ENCODE measurements around the gene LMAN1L.

LMAN1L gene

GRCh38 chr15:74821091-74821789, 8.6 kb downstream of the LMAN1L start:
- H3K27me3 Mint-ChIP-seq (ENCODE audit: low read depth), result peaks cover 52% of the 10 kb centered on the region

GRCh38 chr15:74821790-74822158, 9.1 kb downstream of the LMAN1L start:
- Mint-ChIP-seq H3K36me3 (ENCODE audit: low read depth) (no peaks in the 10 kb centered on the region), H3K4me3 (no peak overlapping the region), H3K27me3 (ENCODE audit: low read depth) (peaks cover 55% of the 10 kb centered on the region), H3K9me3 (no peaks in the 10 kb centered on the region), H3K4me1 (no peaks in the 10 kb centered on the region), H3K27ac (no peak overlapping the region)
- no peak for TF ChIP-seq CTCF (IDR thresholded peaks at IDR 0.05; ENCODE audit: unreplicated experiment in 3 of 3)

More at GRCh38 chr15:74821091-74821789, 8.6 kb downstream of the LMAN1L start:
- Mint-ChIP-seq H3K36me3 (ENCODE audit: low read depth) (no peaks in the 10 kb centered on the region), H3K9me3 (no peaks in the 10 kb centered on the region), H3K4me1 (no peaks in the 10 kb centered on the region), H3K4me3 (no peak overlapping the region), H3K27ac (no peak overlapping the region)
- TF ChIP-seq CTCF (IDR thresholded peaks at IDR 0.05; ENCODE audit: unreplicated experiment in 3 of 3), result no peak

- no peak for TF ChIP-seq CTCF (IDR thresholded peaks at IDR 0.05; ENCODE audit: unreplicated experiment in 3 of 3)
- H3K27me3 Mint-ChIP-seq (ENCODE audit: low read depth), result peaks cover 60% of the 10 kb centered on the region
- no peaks in the 10 kb centered on the region for H3K36me3 Mint-ChIP-seq (ENCODE audit: low read depth)
- H3K4me1 Mint-ChIP-seq, result no peaks in the 10 kb centered on the region
- H3K27ac Mint-ChIP-seq, result no peak overlapping the region
- H3K4me3 Mint-ChIP-seq, result no peak overlapping the region
- no peaks in the 10 kb centered on the region for H3K9me3 Mint-ChIP-seq
Measured at GRCh38 chr15:74822233-74822632, 9.6 kb downstream of the LMAN1L start.

- Mint-ChIP-seq H3K4me3 (no peak overlapping the region), H3K4me1 (no peaks in the 10 kb centered on the region), H3K27ac (no peak overlapping the region), H3K9me3 (no peaks in the 10 kb centered on the region), H3K36me3 (ENCODE audit: low read depth) (no peaks in the 10 kb centered on the region), H3K27me3 (ENCODE audit: low read depth) (peaks cover 71% of the 10 kb centered on the region)
- no peak for TF ChIP-seq CTCF (IDR thresholded peaks at IDR 0.05; ENCODE audit: unreplicated experiment in 3 of 3)
Measured at GRCh38 chr15:74823324-74823723, 10.7 kb downstream of the LMAN1L start.

- no peak overlapping the region for H3K4me3 Mint-ChIP-seq
- no peaks in the 10 kb centered on the region for H3K4me1 Mint-ChIP-seq
- H3K27me3 Mint-ChIP-seq (ENCODE audit: low read depth), result peaks cover 79% of the 10 kb centered on the region
- H3K27ac Mint-ChIP-seq, result no peak overlapping the region
- H3K9me3 Mint-ChIP-seq, result no peaks in the 10 kb centered on the region
- H3K36me3 Mint-ChIP-seq (ENCODE audit: low read depth), result no peaks in the 10 kb centered on the region
- TF ChIP-seq CTCF (IDR thresholded peaks at IDR 0.05; ENCODE audit: unreplicated experiment in 3 of 3), result no peak
Measured at GRCh38 chr15:74824976-74825375, 12.3 kb downstream of the LMAN1L start.

- Mint-ChIP-seq H3K9me3 (no peaks in the 10 kb centered on the region), H3K27ac (no peak overlapping the region), H3K36me3 (ENCODE audit: low read depth) (no peaks in the 10 kb centered on the region), H3K4me3 (no peak overlapping the region), H3K27me3 (ENCODE audit: low read depth) (peaks cover 84% of the 10 kb centered on the region), H3K4me1 (no peaks in the 10 kb centered on the region)
- no peak for TF ChIP-seq CTCF (IDR thresholded peaks at IDR 0.05; ENCODE audit: unreplicated experiment in 3 of 3)
Measured at GRCh38 chr15:74825866-74826265, 13.2 kb downstream of the LMAN1L start.
